Measurements from ENCODE around the gene EXOC4.

DNA sequence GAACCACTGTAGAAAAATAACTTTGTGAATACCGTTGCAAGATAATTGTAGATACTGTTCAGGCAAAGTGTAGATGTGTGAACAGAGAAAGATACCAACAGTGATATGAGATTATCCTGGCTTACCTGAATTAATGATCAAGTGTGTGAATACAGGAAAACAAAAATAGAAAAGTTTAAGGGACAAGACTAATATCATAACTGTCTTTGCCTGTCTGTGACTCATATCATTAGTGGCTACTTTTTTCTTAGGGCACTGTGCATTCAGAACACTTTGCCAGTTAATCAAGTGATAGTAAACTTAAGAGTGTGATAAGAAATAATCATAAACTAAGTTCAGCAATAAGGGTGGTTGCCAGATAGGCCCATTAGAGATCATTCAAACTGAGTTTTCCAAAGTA, 551.2 kb downstream of the EXOC4 start:
- TF ChIP-seq ZNF274 (IDR thresholded peaks at IDR 0.05; ENCODE audit: low read depth, low read length) (no peak), YY1 (IDR thresholded peaks at IDR 0.05; ENCODE audit: insufficient read depth, insufficient read length) (no peak), SUZ12 (IDR thresholded peaks at IDR 0.05; ENCODE audit: extremely low read depth, insufficient read depth, insufficient read length) (no peak)

Data from NT2/D1 (cell line).